Measurements from ENCODE around the gene OCSTAMP.

DNA sequence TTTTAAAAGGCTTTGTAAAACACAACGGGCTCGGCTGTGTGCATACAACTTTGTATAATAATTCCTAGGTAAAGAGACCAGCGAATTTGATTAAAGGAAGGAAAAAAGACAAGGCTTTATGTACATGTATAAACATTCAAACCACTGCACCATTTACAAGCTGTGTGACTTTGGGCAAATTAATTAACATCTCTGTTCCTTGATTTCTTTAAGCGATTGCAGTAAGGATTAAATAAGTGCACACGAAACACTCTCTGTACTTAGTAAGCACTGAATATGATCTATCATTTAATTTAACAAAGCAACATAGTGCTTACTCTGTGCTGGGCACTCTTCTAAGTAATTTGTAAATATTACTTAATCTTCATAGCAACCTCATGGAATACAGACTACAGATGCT is 19.5 kb upstream of the OCSTAMP start:
- TF ChIP-seq, protein P1, sequence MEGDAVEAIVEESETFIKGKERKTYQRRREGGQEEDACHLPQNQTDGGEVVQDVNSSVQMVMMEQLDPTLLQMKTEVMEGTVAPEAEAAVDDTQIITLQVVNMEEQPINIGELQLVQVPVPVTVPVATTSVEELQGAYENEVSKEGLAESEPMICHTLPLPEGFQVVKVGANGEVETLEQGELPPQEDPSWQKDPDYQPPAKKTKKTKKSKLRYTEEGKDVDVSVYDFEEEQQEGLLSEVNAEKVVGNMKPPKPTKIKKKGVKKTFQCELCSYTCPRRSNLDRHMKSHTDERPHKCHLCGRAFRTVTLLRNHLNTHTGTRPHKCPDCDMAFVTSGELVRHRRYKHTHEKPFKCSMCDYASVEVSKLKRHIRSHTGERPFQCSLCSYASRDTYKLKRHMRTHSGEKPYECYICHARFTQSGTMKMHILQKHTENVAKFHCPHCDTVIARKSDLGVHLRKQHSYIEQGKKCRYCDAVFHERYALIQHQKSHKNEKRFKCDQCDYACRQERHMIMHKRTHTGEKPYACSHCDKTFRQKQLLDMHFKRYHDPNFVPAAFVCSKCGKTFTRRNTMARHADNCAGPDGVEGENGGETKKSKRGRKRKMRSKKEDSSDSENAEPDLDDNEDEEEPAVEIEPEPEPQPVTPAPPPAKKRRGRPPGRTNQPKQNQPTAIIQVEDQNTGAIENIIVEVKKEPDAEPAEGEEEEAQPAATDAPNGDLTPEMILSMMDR (conservative IDR thresholded peaks at IDR 0.05; ENCODE audit: low read depth in 2 of 2), result no peak
- no peak for TF ChIP-seq EZH2 (IDR thresholded peaks at IDR 0.05; ENCODE audit: low read depth, unreplicated experiment)
- TF ChIP-seq POLR2AphosphoS5 (IDR thresholded peaks at IDR 0.05; ENCODE audit: low read depth), result no peak
- TF ChIP-seq, protein P2, sequence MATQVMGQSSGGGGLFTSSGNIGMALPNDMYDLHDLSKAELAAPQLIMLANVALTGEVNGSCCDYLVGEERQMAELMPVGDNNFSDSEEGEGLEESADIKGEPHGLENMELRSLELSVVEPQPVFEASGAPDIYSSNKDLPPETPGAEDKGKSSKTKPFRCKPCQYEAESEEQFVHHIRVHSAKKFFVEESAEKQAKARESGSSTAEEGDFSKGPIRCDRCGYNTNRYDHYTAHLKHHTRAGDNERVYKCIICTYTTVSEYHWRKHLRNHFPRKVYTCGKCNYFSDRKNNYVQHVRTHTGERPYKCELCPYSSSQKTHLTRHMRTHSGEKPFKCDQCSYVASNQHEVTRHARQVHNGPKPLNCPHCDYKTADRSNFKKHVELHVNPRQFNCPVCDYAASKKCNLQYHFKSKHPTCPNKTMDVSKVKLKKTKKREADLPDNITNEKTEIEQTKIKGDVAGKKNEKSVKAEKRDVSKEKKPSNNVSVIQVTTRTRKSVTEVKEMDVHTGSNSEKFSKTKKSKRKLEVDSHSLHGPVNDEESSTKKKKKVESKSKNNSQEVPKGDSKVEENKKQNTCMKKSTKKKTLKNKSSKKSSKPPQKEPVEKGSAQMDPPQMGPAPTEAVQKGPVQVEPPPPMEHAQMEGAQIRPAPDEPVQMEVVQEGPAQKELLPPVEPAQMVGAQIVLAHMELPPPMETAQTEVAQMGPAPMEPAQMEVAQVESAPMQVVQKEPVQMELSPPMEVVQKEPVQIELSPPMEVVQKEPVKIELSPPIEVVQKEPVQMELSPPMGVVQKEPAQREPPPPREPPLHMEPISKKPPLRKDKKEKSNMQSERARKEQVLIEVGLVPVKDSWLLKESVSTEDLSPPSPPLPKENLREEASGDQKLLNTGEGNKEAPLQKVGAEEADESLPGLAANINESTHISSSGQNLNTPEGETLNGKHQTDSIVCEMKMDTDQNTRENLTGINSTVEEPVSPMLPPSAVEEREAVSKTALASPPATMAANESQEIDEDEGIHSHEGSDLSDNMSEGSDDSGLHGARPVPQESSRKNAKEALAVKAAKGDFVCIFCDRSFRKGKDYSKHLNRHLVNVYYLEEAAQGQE (IDR thresholded peaks at IDR 0.05; ENCODE audit: unreplicated experiment), result no peak
- no peak for TF ChIP-seq STAT1 (IDR thresholded peaks at IDR 0.05; ENCODE audit: unreplicated experiment)
- TF ChIP-seq, protein P3, sequence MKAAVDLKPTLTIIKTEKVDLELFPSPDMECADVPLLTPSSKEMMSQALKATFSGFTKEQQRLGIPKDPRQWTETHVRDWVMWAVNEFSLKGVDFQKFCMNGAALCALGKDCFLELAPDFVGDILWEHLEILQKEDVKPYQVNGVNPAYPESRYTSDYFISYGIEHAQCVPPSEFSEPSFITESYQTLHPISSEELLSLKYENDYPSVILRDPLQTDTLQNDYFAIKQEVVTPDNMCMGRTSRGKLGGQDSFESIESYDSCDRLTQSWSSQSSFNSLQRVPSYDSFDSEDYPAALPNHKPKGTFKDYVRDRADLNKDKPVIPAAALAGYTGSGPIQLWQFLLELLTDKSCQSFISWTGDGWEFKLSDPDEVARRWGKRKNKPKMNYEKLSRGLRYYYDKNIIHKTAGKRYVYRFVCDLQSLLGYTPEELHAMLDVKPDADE (IDR thresholded peaks at IDR 0.05), result no peak
- TF ChIP-seq CREB1 (CRISPR knock-in tag; IDR thresholded peaks at IDR 0.05; ENCODE audit: low read depth), result no peak
- no peak for TF ChIP-seq EZH2phosphoT487 (IDR thresholded peaks at IDR 0.05; ENCODE audit: unreplicated experiment)
- no peak for TF ChIP-seq JUNB (IDR thresholded peaks at IDR 0.05; ENCODE audit: unreplicated experiment)
- no peak for TF ChIP-seq NANOG (IDR thresholded peaks at IDR 0.05; ENCODE audit: borderline replicate concordance)
- TF ChIP-seq ZNF331 (CRISPR knock-in tag; IDR thresholded peaks at IDR 0.05; ENCODE audit: low read depth), result no peak
- TF ChIP-seq ZNF114 (CRISPR knock-in tag; IDR thresholded peaks at IDR 0.05), result no peak

Measured in GM23338 (cell line).